GM19468 (cell line): ENCODE results near the gene IGLL5.

Experiments
- ATAC-seq: cut with Tn5 transposase; IDR thresholded peaks from one replicate; pipeline ENCODE4 v1.9.1; 2021; ENCODE audit warnings: mild to moderate bottlenecking, moderate library complexity, moderate number of reproducible peaks; ENCODE audit not compliant: unreplicated experiment; ENCODE audit errors: extremely low read depth

IGLL5 gene

DNA sequence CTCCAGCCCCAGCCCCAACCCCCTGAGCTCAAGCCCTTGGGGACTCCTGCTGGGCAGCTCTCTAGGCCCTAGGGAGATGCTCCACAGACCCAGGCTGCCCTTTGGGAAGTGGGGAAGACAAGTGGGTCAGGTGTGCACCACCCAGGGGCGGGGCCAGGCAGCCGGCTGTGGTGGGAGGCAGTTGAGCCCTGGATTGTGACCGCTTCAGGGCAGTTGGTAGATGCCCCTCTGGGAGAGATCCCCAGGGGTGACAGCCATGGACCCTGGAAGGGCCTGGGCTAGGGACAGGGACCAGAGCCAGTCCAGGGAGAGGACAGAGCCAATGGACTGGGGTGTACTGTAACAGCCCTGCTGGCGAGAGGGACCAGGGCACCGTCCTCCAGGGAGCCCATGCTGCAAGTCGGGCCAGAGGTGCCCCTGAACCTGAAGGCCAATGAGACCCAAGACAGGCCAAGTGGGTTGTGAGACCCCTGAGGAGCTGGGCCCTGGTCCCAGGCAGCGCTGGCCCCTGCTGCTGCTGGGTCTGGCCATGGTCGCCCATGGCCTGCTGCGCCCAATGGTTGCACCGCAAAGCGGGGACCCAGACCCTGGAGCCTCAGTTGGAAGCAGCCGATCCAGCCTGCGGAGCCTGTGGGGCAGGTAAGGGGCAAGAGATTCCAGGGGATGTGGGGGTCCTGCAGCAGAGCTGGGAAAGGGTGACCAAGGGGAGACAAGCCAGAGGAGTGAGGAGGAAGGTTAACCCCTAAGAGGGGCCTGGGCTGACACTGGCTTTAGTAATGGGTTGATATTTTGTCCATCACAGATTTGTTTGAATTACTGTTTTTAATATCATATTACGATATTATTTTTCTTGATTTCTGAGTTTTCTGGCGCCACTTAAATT is at the start of gene IGLL5:
IGLL5 (plus strand) TSS at position 196 of the 883 bp plus-strand sequence; CDS start at position 434, 238 bp downstream.
- ATAC-seq: no peak

DNA sequence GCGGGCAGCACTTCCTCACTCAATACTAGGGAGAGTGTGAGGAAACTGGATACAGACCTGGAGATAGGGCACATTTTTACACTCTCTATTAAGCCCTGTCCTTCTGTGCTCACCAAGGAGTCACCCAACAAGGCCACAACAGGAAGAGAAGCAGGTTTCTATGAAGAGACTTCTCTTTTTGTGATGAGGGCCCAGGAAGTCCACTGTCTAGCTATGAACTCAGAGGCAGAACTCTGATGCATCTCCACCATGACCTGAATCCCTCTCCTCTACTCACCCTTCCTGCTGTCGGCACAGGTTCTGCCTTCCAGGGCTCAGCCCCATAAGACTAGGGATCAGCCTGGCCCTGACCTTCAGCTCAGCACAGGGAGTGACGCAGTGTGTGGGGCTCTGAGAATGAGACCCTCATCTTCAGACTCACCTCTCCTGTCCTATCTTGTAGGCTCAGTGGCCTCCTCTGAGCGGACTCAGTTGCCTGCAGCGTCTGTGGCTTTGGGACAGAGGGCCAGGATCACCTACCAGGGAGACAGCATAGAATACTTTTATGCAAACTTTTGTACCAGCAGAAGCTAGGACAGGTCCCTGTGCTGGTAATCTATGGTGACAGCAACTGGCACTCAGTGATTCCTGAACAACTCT is 49.3 kb upstream of the IGLL5 start:
- no peak for ATAC-seq

DNA sequence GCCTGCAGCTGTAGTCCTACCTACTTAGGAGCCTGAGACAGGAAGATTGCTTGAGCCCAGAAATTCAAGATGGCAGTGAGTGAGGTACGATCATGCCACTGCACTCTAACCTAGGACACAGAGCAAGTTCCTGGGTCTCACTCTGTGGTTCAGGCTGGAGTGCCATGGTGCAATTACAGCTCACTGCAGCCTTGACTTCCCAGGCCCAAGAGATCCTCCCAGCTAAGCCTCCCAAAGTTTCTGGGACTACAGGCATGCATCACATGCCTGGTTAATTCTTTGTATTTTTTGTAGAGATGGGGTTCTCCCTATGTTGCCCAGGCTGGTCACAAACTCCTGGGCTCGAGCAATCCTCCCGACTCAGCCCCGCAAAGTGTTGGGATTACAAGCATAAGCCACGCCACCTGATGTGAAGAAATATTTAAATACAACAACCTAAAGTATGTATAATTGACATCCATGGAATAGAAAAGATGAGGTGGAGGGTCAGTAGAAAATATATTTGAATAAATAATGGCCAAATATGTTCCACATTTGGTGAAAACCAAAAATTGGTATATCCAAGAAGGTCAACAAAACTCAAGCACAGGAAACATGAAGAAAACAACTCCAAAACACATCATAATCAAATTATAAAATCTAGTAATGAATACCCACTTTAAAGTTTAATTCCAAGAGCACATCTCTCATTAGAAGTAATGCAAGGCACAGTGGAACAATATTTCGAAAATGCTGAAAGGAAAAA is 47.9 kb upstream of the IGLL5 start:
- no peak for ATAC-seq

DNA sequence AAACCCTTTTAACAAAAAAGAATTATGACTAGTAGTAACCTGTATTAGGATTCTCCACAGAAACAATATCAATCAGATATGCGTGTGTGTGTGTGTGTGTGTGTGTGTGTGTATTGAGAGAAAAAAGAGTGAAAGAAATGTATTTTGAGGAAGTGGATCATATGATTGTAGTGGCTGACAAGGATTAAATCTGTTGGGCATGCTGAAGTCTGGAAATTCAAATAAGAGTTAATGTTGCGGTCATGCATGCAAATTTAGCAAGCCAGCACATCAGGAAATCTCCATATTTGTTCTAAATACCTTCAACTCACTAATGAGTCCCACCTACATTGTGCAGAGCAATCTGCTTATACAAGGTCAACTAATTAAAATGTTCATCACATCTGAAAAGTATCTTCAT is 46.8 kb upstream of the IGLL5 start:
- ATAC-seq: no peak

DNA sequence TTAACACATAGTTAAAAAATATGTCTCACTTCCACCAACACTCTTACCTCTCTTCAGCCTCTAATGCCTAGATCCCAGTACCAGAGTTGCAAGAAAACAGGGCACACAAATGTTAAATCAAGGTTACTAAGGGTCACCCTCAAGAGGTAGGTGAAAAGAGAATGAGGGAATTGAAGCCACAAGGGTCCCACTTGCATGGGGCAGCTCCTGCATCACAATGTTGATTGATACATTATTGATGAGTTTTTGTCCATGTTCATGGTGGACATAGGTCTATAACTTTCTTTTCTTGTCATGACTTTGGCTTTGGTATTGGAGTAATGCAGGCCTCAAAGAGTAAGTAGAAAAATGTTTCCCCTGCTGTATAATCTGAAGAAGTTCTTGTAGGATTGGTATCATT is 46.0 kb upstream of the IGLL5 start:
- no peak for ATAC-seq

DNA sequence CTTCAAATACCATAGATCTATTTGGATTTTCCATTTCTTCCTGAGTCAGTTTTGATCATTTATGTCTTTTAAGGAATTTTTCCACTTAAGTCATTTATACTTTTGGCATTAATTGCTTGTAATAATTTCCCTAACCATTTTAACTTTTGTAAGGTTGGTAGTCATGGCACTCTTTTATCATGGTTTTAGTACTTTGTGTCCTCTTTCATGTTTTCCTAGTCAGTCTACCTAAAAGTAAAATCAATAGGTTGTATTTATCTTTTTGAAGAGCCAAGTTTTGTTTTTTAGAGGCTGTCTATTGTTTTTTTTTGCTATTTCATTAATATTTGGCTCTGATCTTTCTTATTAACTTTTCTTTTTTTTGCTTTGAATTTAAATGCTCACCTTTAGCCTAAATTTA is 45.5 kb upstream of the IGLL5 start:
- ATAC-seq: no peak

DNA sequence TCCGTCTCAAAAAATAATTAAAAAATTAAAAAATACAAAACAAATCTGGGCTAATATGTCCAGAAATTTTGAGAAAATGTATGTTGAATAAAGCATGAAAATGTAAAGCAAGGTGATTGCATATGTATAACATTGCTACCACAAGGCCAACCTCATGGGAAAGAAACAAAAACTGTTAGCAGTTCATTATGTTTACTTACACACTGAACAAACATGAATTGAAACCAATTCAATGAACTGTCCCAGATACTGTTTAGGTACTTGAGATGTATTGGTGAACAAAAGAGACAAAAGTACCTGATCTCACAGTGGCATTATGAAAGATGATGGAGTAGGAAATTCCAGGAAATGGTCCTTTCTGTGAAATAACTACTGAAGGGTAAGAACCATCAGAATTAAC is 43.8 kb upstream of the IGLL5 start:
- no peak for ATAC-seq

DNA sequence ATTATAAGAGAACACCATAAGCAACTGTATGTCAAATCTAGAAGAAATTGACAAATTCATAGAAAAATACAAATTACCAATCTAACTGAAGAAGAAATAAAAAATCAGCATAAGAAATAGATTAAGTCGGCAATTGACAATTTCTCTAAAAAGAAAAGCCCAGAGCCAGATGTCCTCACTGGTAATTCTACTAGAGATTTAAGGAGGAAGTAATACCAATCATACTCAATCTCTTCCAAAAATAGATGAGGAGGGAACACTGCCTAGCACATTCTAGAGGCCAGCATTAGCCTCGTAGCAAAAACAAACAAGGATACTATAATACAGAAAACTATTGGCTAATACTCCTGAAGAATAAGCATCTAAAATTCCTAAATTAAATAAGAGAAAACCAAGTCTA is 40.4 kb upstream of the IGLL5 start:
- ATAC-seq: no peak

DNA sequence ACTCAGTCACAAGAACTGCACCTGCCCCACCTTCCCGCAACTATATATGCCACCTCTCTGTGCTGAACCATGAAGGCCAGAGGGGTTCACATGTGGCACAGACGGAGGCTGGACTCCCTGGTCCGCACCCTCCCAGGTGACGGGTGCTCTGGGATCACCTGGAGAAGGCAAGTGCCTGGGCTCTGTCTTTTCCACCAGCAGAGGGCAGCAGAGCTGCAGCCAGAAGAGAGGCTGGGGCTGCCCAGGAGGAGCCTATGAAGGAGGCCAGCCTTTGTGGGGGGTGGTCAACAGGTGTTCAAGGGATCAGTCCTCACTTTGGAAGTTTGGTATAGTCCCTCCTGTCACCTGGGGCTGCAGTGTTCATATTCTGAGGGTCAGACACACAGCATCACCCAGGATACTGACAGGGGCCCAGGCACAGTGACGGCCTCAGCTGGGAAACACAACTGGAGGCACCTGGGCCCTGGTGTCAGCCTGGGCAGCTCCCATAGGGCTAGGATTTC is 39.2 kb upstream of the IGLL5 start:
- ATAC-seq: no peak

DNA sequence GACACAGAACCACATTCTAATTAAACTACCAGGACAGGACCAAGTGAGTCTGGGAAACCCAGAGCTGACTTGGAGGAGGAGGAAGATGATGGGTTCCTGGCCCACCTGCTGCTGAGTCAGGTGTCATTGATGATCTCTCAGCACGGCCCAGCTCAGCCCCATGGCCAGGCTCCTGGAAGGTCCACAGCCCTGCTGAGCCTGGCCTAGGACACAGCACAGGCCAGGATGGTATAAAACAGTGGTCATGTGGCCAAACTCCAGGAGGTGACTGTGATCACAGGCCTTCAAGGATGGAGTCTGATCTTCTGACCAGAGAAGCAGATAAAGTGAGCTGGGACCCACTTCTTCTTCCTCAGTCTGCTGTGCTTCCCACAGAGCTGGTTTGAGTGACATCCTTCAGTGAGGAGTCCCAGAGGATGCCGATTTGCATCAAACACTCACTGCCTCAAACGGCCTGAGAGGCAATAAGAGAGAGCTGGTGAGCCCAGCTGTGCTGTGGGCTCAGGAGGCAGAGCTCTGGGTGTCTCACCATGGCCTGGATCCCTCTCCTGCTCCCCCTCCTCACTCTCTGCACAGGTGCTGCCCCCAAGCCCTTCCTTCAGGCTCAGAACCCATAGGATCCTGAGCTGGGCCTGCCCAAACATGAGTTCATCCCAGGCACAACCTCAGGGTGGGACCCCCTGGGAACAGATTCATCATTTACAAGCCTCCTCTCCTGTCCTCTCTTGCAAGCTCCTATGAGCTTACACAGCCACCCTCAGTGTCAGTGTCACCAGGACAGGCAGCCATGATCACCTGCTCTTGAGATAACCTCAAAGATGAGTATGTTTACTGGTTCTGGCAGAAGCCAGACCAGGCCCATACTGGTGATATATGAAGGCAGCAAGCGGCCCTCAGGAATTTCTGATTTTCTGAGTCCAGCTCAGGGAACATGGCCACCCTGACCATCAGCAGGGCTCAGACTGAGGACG is 37.7 kb upstream of the IGLL5 start:
- ATAC-seq: no peak

DNA sequence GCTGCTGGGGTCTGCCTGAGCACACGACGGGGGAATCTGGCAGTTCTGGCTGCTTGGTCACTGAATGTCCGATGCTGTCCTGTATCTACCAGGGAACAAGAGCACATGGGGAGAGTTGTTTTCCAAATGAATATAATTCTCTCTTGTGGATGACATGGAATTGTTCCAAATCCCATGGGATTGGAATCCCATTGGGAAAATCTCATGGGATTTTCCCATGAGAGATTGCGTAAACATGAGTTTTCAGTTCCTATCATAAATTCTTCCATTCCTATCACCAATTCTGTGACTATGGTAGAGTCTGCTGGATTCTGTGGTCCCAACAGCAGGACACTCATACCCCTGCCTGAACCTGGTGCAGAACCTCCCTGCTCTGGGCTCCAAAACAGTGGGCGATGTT is 35.6 kb upstream of the IGLL5 start:
- ATAC-seq: no peak

DNA sequence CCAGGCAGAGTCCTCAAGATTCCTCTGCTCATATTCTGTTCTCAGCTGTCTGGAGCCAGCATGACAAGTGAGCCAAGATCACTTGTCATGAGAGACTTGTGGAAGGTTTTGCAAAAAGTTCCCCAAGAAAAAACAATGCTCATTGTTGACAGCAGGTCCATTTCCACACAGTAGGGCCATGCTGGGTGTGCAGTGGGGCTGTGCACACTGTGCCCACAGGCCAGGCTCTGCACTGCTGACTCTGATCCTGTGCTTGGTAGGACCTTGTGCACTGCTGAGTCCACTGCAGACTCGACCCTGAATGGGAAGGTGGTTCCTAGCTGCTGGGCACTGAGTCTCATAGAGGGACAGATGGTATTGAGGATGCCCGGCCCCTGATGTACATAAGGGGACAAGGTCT is 33.9 kb upstream of the IGLL5 start:
- ATAC-seq: no peak

DNA sequence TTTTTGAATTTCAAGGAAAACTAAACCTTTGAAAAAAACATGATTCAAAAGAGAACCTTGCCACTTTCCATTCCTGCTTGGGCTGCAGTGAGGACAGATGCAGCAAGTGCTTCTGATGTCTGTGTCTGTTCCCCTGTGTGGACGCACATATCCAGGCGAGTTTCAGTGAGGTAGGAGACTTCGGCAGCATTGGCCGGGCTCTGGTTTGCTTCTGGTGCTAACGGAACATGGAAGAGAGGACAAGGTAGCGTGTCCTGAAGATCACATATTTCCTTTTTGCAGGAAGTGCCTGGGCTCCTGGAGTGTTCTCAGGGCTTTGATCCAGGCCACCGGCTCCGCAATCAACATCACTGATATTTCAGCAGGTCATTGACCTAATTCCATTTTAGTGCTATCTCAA is 33.1 kb upstream of the IGLL5 start:
- ATAC-seq: no peak

DNA sequence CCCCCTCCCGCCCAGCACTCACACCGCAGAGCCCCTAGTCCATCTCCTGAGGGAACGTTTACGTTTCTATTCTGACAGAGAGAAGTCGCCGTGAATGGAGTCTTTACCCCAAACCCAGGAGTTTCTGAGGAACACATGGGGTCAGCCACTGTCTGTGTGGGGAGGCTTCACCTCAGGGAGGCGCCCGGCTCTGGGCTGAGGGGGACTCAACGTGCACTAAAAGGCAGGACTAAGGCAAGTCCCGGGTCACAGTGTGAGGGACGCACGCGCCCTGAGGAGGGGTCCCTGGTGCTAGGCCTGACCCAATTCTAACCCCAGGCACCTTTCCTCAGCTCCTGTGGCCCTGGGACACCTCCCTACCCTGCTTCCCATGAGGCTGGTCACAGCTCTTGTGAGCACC is 32.5 kb upstream of the IGLL5 start:
- ATAC-seq: no peak

DNA sequence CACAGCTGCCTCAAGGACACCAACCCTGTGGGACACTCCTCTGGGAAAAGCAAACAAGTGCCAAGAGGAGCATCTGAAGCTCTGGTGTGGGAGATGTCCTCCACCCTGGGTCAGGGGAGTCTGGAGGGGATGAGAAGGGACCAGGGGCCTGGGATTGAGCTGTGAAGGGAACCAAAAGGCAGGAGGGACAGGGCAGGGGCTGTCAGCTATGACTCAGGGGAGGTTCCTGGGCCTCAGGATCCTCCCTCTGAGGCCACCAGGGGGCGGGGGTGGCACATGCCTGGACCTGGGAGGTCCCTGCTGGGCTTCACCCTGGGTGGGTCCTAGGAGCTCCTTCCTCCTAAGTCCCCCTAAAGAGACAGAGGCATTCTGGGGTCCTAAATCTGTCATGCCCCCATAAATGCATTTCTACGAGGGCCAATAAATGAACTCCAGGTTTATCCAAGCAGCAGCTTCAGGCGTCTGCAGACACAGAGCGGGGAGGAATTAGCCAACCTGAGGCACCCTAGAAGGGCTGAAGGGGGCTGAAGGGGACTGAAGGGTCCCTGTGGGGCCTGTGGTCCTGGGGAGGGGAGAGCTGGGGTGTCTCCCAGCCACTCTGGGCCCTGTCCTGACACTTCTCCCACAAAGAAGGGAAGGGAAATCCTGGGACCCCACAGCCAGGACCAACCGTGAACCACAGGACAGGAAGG is 31.9 kb upstream of the IGLL5 start:
- ATAC-seq: no peak

DNA sequence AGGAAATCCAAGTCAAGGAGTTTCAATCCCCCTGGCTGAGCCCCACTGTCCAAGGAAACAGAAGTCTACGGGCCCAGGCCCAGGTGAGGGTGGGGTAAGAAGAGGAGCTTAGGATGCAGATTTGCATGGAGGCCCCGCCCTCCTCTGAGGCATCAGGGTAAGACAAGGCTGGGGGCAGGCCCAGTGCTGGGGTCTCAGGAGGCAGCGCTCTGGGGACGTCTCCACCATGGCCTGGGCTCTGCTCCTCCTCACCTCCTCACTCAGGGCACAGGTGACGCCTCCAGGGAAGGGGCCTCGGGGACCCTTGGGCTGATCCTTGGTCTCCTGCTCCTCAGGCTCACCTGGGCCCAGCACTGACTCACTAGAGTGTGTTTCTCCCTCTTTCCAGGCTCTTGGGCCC is 31.3 kb upstream of the IGLL5 start:
- no peak for ATAC-seq

DNA sequence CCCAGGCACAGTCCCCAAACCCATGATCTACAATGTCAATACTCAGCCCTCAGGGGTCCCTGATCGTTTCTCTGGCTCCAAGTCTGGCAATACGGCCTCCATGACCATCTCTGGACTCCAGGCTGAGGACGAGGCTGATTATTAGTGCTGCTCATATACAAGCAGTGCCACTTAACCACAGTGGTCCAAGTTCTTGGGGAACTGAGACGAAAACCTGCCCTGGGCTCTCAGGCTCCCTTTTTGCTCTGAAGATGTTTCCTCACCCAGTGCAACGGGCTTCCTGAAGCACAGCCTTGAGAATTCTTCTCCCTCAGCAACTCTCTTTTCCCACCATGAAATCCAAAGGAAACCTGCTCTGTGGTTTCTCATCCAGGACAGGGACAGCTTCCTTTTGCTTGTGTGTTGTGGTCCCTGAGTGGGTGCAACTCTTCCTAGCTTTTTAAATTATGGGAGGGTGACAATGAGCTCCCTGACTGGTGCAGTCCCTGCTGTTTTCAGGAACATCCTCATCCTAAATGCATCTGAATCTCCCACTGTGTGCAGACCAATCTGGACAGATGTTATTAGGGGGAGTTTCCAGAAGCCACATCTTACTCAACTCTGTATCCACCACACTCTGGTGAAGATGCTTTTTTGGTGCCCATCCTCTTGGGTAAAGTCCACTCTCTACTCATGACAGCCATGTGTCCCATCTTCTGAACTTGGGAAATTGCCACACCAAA is 30.6 kb upstream of the IGLL5 start:
- no peak for ATAC-seq
